Activated effector memory CD4-positive, alpha-beta T cell treated with Interleukin-2 at 50 U/mL for 16 hours (primary cell): Measurements from ENCODE around the gene SPAG16.
"Not testable (repeated sequence)": the region's sequence is repeated elsewhere in the genome, so short reads cannot be mapped to it uniquely, and the experiment has no call there.

Experiments used
- DNase-seq: peaks from one replicate; pipeline ENCODE4 v3.0.0-alpha.2; 2020

The SPAG16 gene

DNA sequence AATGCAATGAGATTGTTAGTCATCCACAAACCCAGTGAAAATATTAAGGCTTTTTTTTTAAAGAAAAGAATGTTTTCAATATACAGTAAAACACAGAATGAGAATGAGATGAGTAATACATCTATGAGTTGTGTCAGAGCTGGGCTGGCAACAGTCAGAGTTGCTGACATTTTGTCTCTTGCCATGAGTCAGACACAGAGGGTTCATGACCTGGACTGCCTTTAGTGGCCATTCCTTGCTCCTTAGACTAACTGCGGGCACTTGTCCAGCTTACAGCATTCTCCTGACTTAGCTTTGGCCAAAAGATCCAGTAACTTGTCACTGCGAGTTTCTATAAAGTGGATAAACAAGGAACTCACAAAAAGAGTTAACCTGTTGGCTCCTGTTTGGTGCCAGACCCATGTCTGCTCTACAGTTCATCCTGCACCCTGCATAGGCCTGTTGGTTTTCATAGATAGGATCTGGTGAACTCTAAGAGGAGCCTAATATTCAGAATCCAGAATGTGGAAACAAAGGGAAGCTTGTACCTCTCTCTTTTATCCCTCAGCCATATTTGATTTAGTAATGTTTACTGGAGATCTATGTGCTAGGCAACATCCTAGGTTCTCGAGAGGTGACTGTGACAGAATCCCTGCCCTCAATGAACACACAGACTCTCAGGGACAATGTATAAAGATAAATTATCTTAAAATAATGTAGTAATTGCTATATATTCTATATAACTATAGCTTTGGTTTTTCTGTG, 735.1 kb downstream of the SPAG16 start:
- DNase-seq = no peak

DNA sequence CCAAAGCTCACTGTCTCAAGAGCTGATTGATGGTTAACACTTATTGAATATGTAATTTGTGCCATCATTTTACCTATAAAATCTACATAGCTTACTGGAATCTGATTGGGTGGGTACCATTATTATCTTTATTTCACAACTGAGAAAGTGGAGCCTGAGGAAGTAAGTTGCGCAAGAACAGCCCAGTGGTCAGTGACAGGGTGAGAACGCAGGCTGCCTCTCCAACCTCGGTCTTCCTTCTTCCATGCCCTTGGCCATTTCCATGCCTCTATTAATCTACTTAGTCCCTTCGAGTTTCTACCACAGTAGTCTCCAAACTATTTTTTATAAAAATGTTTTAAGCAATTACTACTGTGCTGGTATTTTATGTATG, 735.7 kb downstream of the SPAG16 start:
- no peak for DNase-seq

DNA sequence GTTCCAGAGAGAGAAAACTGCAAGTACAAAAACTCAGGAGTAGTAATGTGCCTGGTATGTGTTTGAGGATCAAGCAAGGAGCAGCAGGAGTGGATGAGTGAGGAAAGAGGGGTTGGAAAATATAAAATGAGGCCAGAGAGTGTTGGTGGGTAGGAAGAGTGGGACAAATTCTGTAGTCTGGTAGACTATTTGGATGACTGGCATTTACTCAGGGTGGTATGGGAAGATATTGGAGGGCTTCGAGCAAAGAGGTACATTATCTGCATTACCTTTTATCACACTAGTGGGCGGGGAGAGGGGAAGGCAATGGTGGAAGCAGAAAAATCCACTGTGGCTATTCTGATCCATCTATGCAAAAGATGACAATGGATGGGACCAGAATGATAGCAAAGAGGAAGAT, 744.9 kb downstream of the SPAG16 start:
- no peak for DNase-seq

DNA sequence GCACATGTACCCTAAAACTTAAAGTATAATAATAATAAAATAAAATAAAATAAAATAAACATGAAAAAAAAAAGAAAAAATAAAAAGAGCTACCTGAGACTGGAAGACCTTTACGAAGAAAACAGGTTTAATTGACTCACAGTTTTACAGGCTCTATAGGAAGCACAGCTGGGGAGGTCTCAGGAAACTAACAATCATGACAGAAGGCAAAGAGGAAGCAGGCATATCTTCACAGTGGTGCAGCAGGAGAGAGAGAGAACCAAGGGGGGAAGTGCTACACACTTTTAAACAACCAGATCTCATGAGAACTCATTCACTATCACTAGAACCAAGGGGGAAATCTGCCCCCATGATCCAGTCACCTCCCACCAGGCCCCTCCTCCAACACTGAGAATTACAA, 747.3 kb downstream of the SPAG16 start:
- DNase-seq = no peak

DNA sequence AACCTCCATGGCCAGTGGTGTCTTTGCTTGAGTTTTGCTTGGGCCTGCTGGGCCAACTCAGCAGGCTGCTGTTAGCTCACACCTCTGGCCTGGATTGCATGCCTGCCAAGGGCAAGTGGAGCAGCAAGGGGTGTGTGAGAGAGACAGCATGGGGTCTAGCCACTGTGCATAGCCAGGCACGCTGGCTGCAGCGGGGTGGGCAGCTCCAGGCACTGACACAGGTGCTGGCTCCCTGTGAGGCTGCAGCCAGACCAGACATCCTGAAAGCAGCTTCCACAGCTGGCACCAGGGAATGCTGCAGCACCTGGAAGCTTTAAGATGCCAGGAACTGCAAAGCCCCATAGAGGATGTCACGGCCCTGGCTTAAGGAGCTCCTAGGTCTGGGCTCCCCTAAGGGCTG, 750.2 kb downstream of the SPAG16 start:
- no peak for DNase-seq

DNA sequence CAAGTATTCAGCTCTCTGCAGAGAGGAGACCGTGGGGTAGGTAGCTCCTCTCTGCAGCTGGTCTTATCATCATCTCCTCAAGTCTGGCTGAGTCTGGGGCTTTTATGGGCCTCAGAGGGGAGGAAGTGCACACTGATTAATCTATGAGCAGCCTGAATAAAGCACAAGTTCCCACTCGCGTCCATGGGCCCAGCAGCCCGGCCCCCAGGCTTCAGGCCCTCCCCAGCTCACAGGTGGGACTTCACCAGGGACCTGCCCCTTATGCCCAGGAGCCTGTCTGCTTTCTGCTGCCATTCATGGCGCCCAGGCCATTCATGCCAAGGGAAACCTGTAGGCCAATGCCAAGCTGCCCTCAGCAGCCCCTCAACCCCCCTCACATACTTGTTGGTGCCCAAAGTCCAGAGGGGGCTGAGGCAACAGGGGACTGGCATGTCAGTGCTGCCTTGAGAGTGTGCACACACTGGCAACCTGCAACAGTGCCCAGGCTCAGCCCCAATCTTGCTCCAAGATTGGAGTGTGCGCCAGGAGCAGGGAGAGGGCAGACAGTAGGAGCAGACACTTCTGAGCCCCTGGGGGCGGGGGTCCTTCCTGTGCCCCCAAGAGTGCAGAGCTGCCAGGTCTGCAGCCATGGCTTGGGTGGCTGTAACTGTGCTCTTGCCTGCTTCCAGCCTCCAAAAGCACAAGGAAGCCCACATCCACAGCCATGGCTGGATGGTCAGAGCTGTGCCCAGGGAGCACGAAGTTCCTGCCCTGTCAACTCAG, 751.0 kb downstream of the SPAG16 start:
- no peak for DNase-seq

DNA sequence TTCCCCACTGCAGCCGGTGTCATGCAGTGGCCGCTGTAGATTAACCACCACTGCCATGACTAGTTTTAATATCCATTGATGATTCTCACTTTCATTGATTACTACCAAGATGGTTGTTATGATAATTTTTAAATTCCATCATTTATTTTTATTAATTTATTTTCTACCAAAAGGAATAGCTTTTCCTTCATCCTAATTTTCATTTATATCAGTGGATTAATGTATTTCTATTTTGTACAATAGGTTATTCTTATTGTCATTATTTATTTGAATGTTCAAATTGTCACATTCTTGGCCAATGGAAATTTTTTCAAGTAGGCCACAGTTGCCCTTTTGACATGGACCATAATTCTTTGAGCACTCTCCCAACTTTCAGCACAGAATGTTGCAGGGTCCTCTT, 751.7 kb downstream of the SPAG16 start:
- no peak for DNase-seq

DNA sequence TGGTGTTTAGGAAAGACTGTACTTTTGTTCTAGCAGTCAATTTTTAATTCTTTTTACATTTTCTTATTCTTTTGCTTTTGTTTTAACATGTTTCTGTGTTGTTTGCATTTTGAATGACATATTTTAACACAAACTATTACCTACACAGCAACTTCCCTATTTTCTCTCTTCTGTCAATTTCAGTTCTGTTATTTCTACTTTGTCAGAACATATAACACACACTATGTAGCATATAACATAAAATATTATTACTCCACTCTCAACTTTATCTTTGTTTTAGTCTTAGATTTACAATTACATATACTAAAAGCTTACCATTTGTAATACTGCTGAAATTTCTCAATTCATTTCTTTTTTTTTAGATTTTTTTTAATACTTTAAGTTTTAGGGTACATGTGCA, 753.9 kb downstream of the SPAG16 start:
- no peak for DNase-seq

DNA sequence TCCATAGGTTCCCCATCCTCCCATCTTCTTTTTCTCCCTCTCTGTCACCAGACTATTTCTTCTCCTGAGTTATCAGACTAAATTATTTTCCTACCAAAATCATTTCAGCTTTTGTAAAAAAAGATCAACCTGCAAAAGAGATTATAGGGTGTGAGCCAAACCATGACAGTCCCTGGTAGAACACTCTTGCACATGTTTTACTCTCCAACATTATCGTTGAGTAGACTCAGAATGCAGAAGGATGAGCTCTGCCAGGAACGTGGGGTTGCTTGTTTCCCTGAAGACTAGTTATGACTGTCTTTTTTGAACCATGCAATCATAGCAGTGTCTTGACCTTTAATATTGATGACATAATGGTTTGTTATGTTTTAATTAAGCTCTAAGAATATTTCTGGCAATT, 766.5 kb downstream of the SPAG16 start:
- no peak for DNase-seq

DNA sequence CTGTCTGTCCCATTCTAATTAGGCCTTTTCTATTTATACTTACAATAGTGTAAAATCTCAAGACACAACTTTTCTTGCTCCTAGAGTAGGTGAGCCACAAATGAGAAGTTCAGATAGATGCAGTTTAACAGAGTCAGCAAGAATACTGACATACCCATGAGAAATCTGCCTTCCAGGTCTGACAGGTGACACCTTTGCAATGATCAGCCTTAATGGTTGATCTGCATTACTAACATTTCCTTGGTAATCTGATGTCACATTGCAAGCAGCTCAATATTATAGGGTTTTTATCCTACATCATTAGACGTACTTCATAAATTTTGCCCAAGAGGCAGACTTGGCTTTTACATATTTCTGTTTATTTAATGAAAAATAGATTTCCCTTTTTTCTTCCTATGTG, 767.3 kb downstream of the SPAG16 start:
- DNase-seq = no peak

DNA sequence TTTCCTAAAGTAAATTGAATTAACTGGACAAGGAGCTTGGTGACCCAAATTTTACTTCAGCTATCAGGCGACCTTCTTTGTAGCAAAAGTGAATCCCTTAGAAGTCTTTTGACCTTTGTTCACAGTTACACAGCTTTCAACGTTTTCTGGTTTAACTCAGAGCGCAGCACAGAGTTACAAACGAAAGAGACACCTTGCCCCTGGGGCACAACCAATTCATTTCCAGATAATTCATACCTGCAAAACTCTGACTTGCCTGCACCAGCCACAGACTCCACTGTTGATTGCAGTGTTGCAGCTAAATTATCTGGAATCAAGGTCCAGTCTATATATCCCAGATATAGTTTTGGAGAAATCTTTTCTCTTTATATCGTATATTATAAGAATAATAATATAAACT, 768.0 kb downstream of the SPAG16 start:
- DNase-seq = no peak

DNA sequence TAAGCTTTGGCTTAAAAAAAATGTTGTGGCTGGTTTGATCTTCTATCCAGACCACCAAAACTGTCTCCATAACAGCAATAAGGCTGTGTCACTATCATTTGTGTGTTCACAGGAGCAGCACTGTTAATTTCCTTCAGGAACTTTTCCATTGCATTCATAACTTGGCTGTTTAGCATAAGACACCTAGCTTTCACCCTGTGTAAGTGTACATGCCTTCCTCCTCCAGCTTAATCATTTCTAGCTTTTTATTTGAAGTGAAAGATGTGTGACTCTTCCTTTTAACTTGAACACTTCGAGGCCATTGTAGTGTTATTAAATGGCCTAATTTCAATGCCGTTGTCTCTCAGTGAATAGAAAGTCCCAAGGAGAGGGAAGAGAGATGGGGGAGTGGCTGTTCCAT, 773.7 kb downstream of the SPAG16 start:
- no peak for DNase-seq

DNA sequence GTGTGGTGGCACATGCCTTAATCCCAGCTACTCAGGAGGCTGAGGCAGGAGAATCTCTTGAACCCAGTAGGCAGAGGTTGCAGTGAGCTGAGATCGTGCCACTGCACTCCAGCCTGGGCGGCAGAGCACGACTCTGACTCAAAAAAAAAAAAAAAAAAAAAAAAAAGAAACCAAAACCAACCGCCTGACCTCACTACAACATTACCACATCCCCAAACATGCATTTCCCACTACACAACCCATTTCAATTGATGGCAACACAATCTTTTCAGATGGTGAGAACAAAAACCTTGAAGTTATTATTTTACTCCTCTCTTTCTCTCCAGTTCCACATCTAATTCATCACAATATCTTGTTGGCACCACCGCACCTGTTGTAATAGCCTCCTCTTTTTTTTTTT, 778.0 kb downstream of the SPAG16 start:
- DNase-seq = not testable (repeated sequence)

DNA sequence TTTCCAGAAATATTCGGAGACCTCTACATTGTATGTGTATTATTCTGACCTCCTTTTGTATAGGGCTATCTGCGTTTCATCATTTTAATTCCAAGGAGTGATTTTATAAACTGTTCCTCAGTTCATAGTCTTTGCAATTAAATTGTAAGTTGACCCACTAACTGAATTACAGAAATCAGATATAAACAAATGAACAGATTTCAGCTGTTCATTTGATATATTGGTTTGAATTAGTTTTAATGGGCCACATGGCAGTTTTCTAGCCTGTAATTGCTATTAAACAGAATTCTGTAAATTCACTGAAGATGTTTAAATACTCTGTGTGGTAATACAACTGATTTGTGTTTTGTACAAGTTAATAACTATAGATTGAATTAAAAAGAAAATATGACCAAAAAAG, 780.2 kb downstream of the SPAG16 start:
- no peak for DNase-seq

DNA sequence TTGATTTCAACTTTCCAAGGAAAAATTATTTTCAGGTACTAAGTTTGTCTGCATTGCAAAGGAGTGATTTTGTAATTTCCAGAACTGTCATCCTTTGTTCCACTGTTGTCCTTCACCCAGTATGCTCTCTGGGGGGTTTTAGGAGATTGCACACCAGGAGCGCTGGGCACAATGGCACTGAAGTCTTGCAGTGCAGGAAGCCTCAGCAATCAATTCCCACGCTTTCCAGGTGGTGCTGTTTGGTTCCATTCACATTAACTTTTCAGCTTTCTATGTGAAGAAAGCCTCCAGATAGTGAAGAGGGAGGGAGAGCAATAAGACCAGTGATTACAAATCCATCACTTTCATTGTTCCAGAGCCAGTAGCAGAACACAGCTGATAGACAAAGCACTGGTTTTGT, 782.6 kb downstream of the SPAG16 start:
- DNase-seq = no peak

DNA sequence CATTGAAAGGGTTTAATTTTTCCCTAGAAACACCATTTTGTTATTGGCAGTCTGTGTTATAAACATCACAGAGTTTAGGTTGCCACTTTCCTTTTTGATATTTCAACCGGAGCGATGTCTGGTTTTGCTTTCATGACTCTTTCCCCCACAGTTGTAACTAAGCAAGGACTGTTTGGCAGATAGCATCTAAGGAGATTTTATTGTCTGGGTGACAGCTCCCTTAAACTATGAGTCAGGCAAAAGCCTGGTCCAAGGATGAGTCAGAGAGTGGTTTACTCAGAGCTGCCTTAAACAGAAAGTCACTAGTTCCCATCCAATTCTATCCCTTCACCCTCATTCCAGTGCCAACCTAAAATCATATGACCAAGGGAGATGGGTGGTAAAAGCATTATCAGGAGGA, 785.0 kb downstream of the SPAG16 start:
- no peak for DNase-seq

DNA sequence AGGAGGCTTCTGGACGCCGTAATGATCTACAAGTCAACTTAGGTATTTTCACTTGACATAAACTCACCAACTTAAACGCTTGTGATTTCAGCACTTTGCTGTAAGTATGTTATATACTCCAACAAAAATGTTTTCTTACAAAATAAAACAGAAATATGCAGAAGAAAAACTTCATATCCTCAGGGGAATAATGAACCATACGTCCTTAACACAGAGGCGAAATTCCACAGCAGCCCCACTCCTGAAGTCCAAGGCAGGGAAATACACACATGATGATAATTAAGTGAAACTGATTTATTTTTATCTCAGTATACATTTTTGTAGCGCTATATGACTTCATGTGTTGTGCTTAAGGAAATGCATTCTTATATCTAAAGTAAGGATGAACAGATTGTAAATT, 791.2 kb downstream of the SPAG16 start:
- no peak for DNase-seq

DNA sequence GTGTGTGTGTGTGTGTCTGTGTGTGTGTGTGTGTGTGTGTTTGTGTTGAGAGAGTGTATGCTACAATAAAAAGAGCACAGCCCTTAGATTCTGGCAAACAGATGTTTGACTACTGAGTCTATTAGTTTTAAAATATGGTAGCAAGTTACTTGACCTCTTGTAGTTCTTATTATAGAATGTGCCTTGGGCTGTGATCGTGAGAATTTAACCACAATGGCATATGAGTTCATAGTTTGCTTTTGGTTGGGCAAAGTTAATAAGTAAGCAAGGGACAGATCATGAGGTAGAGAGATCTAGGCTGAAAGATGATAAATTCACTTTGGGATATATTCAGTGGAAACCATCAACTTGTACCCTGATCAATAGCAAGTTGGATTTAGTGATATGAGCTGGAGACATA, 792.3 kb downstream of the SPAG16 start:
- no peak for DNase-seq

DNA sequence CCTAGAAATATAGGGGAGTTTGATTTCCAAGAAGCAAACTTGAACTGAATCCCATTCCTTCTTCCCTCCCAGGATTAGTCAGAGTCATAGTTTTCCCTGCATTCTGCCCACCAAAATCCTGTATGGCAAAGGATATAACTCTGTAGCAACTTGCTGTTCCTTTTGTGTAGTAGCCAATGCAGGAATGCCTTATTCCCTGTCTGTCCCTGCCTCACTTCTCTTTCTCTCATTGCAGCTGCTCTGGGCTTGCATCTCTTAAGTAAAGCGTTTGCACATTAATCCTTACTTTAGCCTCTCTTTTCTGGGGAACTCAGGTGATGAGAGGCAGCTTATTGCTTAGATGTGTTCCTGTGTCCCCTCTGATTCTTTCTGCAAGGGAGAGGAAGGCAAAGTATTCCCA, 793.5 kb downstream of the SPAG16 start:
- no peak for DNase-seq

DNA sequence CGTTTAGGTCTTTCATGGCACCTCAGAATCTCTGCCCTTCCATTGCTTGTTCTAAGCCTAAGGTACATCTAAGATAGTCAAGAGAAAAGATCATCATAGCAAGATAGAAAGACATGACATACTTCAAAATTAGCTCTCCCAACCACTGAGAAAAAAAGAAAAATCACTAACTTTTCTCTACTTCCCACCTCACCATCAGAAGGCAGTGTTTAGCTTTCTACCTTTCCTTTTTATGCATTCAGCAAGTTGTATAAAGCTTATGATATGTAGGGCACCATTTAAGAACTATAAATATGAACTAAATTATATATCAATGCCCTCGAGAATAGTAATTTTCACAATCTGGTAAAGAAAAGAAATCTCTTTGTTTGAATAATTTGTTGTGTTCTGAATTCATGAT, 794.8 kb downstream of the SPAG16 start:
- no peak for DNase-seq

DNA sequence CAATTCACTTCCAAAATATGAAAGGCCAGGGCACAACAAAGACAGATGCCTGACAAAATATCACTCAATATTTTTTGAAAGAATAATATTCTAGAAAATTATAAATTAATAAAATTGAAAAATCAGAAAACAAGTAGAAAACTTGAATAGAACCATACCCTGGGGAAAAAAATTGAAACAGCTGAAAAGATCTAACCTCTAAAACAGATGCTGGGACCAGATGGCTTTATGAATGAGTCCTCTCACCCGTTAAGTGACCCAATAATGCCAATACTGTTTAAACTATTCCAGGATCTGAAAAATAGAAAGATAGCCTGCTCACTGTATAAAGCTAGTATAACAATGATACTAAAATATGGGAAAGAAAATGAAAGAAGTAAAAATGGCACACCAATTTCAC, 804.3 kb downstream of the SPAG16 start:
- no peak for DNase-seq

DNA sequence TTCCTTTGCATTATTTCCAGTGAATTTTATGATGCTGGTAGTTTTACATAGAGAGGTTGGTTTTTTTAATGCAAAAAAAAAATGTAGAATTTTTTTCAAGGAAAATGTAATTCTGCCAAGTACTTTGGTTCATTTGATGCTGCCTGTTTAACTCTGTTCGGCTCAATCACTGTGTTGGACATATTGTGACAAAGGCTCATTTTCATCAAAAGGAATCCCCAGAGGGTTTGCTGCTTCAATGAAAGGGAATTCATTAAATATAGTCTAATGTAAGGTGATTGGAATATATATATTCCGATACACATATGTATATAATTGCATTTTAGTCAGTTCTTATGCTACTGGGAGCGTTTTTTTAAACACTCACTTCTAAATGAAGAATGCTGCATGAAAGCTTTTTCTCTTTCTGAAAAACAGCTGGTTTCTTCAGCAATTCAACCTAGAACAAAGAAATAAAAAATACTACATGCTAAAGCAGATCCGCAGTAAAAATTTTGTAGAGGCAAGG, 812.0 kb downstream of the SPAG16 start:
- no peak for DNase-seq

DNA sequence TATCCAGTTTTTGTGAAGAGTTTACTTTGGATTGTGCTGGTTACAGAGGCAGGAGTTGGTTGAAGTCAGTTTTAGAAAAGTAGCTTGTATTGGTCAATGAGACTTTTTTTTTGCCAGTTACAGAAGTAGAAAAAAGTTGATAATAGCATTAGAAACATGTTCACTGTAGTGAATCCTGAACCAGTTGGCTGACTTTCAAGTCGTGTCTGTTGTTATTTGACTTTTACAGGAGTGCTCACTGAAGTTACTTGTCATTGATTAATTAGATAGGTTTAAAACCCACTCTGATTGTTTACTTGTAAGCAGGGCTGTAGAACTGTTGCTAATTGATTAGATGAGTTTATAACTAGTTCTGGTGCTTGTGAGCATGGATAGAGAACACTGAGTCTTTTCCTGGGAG, 814.5 kb downstream of the SPAG16 start:
- DNase-seq = no peak

DNA sequence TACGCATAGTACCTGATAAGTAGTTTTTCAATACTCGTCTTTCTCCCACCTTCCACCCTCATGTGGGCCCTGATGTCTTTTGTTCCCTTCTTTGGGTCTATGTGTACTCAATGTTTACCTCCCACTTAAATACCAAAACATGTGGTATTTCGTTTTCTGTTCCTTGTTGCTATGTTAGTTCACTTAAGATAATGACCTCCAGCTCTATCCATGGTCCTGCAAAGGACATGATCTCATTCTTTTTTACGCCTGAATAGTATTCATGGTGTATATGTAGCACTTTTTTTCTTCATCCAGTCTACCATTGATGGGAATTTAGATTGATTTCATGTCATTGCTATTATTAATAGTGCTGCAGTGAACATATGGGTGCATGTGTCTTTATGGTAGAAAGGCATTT, 816.2 kb downstream of the SPAG16 start:
- DNase-seq = no peak
